Astrocyte (in vitro differentiated cells and primary cell): Measurements from ENCODE around the gene PNPLA3. TPM values are rescaled to one million over a fixed set of nuclear protein-coding genes. Genes with fewer than 3 reads are reported as not detected.

Experiments used
- DNase-seq: peaks from one replicate; pipeline ENCODE4 v3.0.0-alpha.2; 2010; ENCODE audit warnings: low read depth
- FAIRE-seq: peaks from 2 replicates; lab custom pipeline; 2011; peaks lifted over from hg19 to GRCh38; lab: Jason Lieb, UNC
- H2AFZ ChIP-seq: 2 replicates; pipeline ENCODE4 v1.6.0; 2012; ENCODE audit warnings: low read depth, low read length, inconsistent platforms
- H3K27ac ChIP-seq: 2 replicates; pipeline ENCODE4 v1.5.1; 2011; ENCODE audit warnings: low read depth, low read length, inconsistent platforms
- H3K27me3 ChIP-seq: 2 replicates; pipeline ENCODE4 v1.6.0; 2011; ENCODE audit warnings: low read length, inconsistent platforms; ENCODE audit not compliant: insufficient read depth
- H3K36me3 ChIP-seq: 2 replicates; pipeline ENCODE4 v1.5.1; 2011; ENCODE audit warnings: low read length, inconsistent platforms; ENCODE audit not compliant: insufficient read depth
- H3K4me1 ChIP-seq: 2 replicates; pipeline ENCODE4 v1.5.1; 2011; ENCODE audit warnings: low read length, inconsistent platforms; ENCODE audit not compliant: insufficient read depth
- H3K4me2 ChIP-seq: 2 replicates; pipeline ENCODE4 v1.6.0; 2012; ENCODE audit warnings: low read length, inconsistent platforms
- H3K4me3 ChIP-seq: 2 replicates; pipeline ENCODE4 v1.5.1; 2011; ENCODE audit warnings: low read depth, mild to moderate bottlenecking, low read length, inconsistent platforms; ENCODE audit not compliant: insufficient read depth
- H3K79me2 ChIP-seq: 2 replicates; pipeline ENCODE4 v1.6.0; 2012; ENCODE audit warnings: mild to moderate bottlenecking, low read length, inconsistent platforms; ENCODE audit not compliant: insufficient read depth
- H3K9ac ChIP-seq: 2 replicates; pipeline ENCODE4 v1.6.0; 2012; ENCODE audit warnings: mild to moderate bottlenecking, low read length, inconsistent platforms
- H3K9me3 ChIP-seq: 2 replicates; pipeline ENCODE4 v1.5.1; 2012; ENCODE audit warnings: low read depth, mild to moderate bottlenecking, low read length, inconsistent platforms; ENCODE audit not compliant: insufficient read depth
- H4K20me1 ChIP-seq: 2 replicates; pipeline ENCODE4 v1.6.0; 2012; ENCODE audit warnings: low read length, inconsistent platforms; ENCODE audit not compliant: insufficient read depth
- H3K27ac Mint-ChIP-seq: one replicate; pipeline ENCODE4 v1.8.0; 2021; ENCODE audit warnings: mild to moderate bottlenecking, mixed read lengths; ENCODE audit not compliant: unreplicated experiment
- H3K27me3 Mint-ChIP-seq: one replicate; pipeline ENCODE4 v1.8.0; 2021; ENCODE audit warnings: low read depth, mixed read lengths; ENCODE audit not compliant: unreplicated experiment
- H3K36me3 Mint-ChIP-seq: one replicate; pipeline ENCODE4 v1.8.0; 2021; ENCODE audit warnings: low read depth, mixed read lengths; ENCODE audit not compliant: unreplicated experiment
- H3K4me1 Mint-ChIP-seq: one replicate; pipeline ENCODE4 v1.8.0; 2021; ENCODE audit warnings: low read depth, mixed read lengths; ENCODE audit not compliant: unreplicated experiment
- H3K4me3 Mint-ChIP-seq: one replicate; pipeline ENCODE4 v1.8.0; 2021; ENCODE audit warnings: mild to moderate bottlenecking, moderate library complexity, mixed read lengths; ENCODE audit not compliant: unreplicated experiment
- H3K9me3 Mint-ChIP-seq: one replicate; pipeline ENCODE4 v1.8.0; 2021; ENCODE audit warnings: mild to moderate bottlenecking, mixed read lengths; ENCODE audit not compliant: unreplicated experiment
- EZH2 ChIP-seq: IDR thresholded peaks from 2 replicates; pipeline ENCODE4 v1.6.1; 2012; ENCODE audit warnings: mild to moderate bottlenecking, low read length, inconsistent platforms; ENCODE audit not compliant: insufficient read depth
- total RNA-seq: library from RNA; stranded (reverse); gene quantifications from 2 replicates; pipeline ENCODE4 v1.2.1, GENCODE V29; 2021
- TF ChIP-seq, protein P1 (sequence below): IDR thresholded peaks from 2 replicates; pipeline ENCODE4 v1.5.1; 2011; ENCODE audit warnings: low read depth, mild to moderate bottlenecking, inconsistent platforms, low read length, moderate library complexity; ENCODE audit not compliant: insufficient read depth

PNPLA3 gene
- total RNA-seq, 1 donor from 2014 or later, result 10.8 TPM

DNA sequence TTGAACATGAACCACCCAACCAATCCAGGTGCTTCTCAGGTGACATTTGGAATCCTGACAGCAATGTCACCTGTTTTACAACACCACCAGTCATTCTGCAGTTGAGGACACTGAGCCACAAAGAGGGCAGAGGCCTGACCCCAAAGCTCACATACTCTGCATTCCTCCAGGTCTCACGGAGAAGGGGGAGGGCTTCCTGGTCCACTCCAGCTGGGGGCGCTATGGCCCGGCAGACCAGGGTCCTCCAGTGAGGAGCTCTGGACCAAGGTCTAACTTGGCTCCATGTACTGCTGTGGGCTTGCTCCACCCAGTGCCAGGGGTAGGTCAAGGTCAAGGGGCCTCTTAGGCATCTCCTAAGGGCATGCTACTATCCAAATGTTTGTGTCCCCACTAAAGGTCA, 1.5 kb upstream of the PNPLA3 start:
- no peaks in the 10 kb centered on the region for H3K9me3 ChIP-seq
- H4K20me1 ChIP-seq, result peaks cover 24% of the 10 kb centered on the region
- no peak for TF ChIP-seq EZH2
- TF ChIP-seq, protein P1, sequence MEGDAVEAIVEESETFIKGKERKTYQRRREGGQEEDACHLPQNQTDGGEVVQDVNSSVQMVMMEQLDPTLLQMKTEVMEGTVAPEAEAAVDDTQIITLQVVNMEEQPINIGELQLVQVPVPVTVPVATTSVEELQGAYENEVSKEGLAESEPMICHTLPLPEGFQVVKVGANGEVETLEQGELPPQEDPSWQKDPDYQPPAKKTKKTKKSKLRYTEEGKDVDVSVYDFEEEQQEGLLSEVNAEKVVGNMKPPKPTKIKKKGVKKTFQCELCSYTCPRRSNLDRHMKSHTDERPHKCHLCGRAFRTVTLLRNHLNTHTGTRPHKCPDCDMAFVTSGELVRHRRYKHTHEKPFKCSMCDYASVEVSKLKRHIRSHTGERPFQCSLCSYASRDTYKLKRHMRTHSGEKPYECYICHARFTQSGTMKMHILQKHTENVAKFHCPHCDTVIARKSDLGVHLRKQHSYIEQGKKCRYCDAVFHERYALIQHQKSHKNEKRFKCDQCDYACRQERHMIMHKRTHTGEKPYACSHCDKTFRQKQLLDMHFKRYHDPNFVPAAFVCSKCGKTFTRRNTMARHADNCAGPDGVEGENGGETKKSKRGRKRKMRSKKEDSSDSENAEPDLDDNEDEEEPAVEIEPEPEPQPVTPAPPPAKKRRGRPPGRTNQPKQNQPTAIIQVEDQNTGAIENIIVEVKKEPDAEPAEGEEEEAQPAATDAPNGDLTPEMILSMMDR, result no peak
- H2AFZ ChIP-seq, result no peak overlapping the region
- H3K79me2 ChIP-seq, result peaks cover 19% of the 10 kb centered on the region
- peaks cover 47% of the 10 kb centered on the region for H3K4me1 ChIP-seq
- no peaks in the 10 kb centered on the region for H3K27me3 ChIP-seq
- H3K4me3 Mint-ChIP-seq, result no peak overlapping the region
- peaks cover 3% of the 10 kb centered on the region for H3K36me3 ChIP-seq
- no peak overlapping the region for H3K27ac Mint-ChIP-seq
- no peak overlapping the region for H3K9ac ChIP-seq
- DNase-seq (no peak), FAIRE-seq (no peak)
- no peaks in the 10 kb centered on the region for H3K9me3 Mint-ChIP-seq
- H3K27ac ChIP-seq, result no peak overlapping the region
- peaks cover 37% of the 10 kb centered on the region for H3K4me1 Mint-ChIP-seq
- H3K27me3 Mint-ChIP-seq, result peaks cover 13% of the 10 kb centered on the region
- peak overlapping the region; percentile 68 for H3K4me2 ChIP-seq
- no peaks in the 10 kb centered on the region for H3K36me3 Mint-ChIP-seq
- no peak overlapping the region for H3K4me3 ChIP-seq

DNA sequence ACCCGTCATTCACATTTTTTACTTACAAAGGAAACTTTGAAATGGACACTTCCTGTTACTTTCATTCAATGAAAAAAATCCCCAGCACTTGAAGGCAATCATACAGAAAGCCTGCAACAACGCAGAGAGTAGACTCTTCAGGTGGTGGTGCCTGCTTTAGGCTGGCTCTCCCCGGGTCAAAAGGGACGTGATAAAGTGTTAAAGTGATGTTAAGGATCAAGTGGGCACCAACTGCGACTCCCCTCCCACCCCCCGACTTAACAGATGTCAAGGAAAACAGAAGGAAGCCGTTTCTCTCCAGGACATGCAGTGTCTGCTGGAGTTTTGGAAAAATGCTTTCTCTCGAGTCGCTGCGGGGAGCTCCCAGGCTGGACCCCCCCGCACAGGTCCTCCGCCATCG, 414 bp upstream of the PNPLA3 start:
- DNase-seq, result no peak
- no peaks in the 10 kb centered on the region for H3K9me3 Mint-ChIP-seq
- Histone ChIP-seq H3K27me3 (no peaks in the 10 kb centered on the region), H2AFZ (peak overlapping the region; percentile 89), H3K4me1 (peaks cover 47% of the 10 kb centered on the region), H3K4me3 (peak overlapping the region; percentile 7), H3K4me2 (peak overlapping the region; percentile 85), H3K36me3 (peaks cover 8% of the 10 kb centered on the region), H3K79me2 (peaks cover 19% of the 10 kb centered on the region), H4K20me1 (peaks cover 32% of the 10 kb centered on the region), H3K9me3 (no peaks in the 10 kb centered on the region), H3K9ac (peak overlapping the region; percentile 64), H3K27ac (peak overlapping the region; percentile 69)
- TF ChIP-seq EZH2, result no peak
- TF ChIP-seq, protein P1, result no peak
- peak overlapping the region; percentile 81 for H3K4me3 Mint-ChIP-seq
- H3K4me1 Mint-ChIP-seq, result peaks cover 37% of the 10 kb centered on the region
- no peaks in the 10 kb centered on the region for H3K36me3 Mint-ChIP-seq
- H3K27me3 Mint-ChIP-seq, result peaks cover 9% of the 10 kb centered on the region
- peak overlapping the region; percentile 86 for H3K27ac Mint-ChIP-seq
- FAIRE-seq, result no peak

DNA sequence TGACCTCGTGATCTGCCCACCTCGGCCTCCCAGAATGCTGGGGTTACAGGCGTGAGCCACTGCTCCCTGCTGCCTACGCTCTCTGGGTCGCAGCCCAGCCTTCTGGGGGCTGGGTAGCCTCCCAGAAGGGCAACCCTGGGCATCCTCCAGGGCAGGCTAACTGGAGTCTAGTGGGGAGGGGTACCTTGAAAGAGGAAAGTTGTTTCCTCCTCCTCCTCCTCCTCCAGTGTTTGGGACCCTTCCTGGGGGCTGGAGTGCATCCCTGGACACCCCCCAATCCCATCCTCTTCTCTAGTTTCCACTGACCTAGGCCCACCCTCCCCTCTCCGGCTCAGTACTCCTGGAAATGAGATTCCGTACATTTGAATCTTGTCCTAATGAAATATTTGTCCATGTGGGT, 1.3 kb downstream of the PNPLA3 start:
- Histone ChIP-seq H3K79me2 (peaks cover 19% of the 10 kb centered on the region), H3K4me1 (peaks cover 38% of the 10 kb centered on the region), H3K9me3 (no peaks in the 10 kb centered on the region), H3K27me3 (no peaks in the 10 kb centered on the region), H3K36me3 (peaks cover 16% of the 10 kb centered on the region), H3K4me3 (peak overlapping the region; percentile 67), H3K4me2 (peak overlapping the region; percentile 94), H3K27ac (peak overlapping the region; percentile 7), H3K9ac (peak overlapping the region; percentile 79), H2AFZ (no peak overlapping the region), H4K20me1 (peaks cover 35% of the 10 kb centered on the region)
- DNase-seq (no peak), FAIRE-seq (no peak)
- no peaks in the 10 kb centered on the region for H3K9me3 Mint-ChIP-seq
- TF ChIP-seq, protein P1, result no peak
- TF ChIP-seq EZH2, result no peak
- peaks cover 2% of the 10 kb centered on the region for H3K36me3 Mint-ChIP-seq
- H3K4me1 Mint-ChIP-seq, result peaks cover 37% of the 10 kb centered on the region
- H3K27ac Mint-ChIP-seq, result peak overlapping the region; percentile 77
- peaks cover 2% of the 10 kb centered on the region for H3K27me3 Mint-ChIP-seq
- H3K4me3 Mint-ChIP-seq, result peak overlapping the region; percentile 83
